Activated CD4-positive, alpha-beta T cell treated with anti-CD3 and anti-CD28 coated beads, Interleukin-2, amount 10 ng/mL, durations not matched to agents 24 days and 14 days (primary cell): ENCODE data around the gene DAPK3. TPM values are rescaled to one million over a fixed set of nuclear protein-coding genes. Genes with fewer than 3 reads are reported as not detected.
"Not testable (repeated sequence)": the region's sequence is repeated elsewhere in the genome, so short reads cannot be mapped to it uniquely, and the experiment has no call there.

ENCODE experiments used
- DNase-seq: peaks from one replicate; pipeline ENCODE4 v3.0.0; 2022
- H3K27ac Mint-ChIP-seq: one replicate; pipeline ENCODE4 v1.8.0; 2022; ENCODE audit warnings: mild to moderate bottlenecking, mixed read lengths
- H3K27me3 Mint-ChIP-seq: one replicate; pipeline ENCODE4 v1.8.0; 2022; ENCODE audit warnings: mixed read lengths
- H3K36me3 Mint-ChIP-seq: one replicate; pipeline ENCODE4 v1.8.0; 2022; ENCODE audit warnings: low read depth, mild to moderate bottlenecking, mixed read lengths
- H3K4me1 Mint-ChIP-seq: one replicate; pipeline ENCODE4 v1.8.0; 2021; ENCODE audit warnings: mixed read lengths
- H3K4me3 Mint-ChIP-seq: one replicate; pipeline ENCODE4 v1.8.0; 2022; ENCODE audit warnings: mild to moderate bottlenecking, moderate library complexity, mixed read lengths
- H3K9me3 Mint-ChIP-seq: one replicate; pipeline ENCODE4 v1.8.0; 2021; ENCODE audit warnings: mixed read lengths
- intact Hi-C: fragments of 100-400 bp; cut with micrococcal nuclease; formaldehyde crosslinking; loops from one replicate; pipeline ENCODE4 v1.15.1; 2023
- total RNA-seq: library from RNA; stranded (reverse); gene quantifications from 2 replicates; pipeline ENCODE4 v1.2.3, GENCODE V29; 2022

Gene DAPK3
- total RNA-seq, 1 donor from 2014 or later, result 46.7 TPM

GRCh38 chr19:3978145-3978544 is 7.2 kb upstream of the DAPK3 start:
- Mint-ChIP-seq H3K4me3 (no peak overlapping the region), H3K36me3 (peaks cover 65% of the 10 kb centered on the region), H3K27ac (no peak overlapping the region), H3K4me1 (peaks cover 9% of the 10 kb centered on the region), H3K9me3 (no peaks in the 10 kb centered on the region), H3K27me3 (no peaks in the 10 kb centered on the region)
- intact Hi-C loops, result no loop called here
- no peak for DNase-seq

DNA sequence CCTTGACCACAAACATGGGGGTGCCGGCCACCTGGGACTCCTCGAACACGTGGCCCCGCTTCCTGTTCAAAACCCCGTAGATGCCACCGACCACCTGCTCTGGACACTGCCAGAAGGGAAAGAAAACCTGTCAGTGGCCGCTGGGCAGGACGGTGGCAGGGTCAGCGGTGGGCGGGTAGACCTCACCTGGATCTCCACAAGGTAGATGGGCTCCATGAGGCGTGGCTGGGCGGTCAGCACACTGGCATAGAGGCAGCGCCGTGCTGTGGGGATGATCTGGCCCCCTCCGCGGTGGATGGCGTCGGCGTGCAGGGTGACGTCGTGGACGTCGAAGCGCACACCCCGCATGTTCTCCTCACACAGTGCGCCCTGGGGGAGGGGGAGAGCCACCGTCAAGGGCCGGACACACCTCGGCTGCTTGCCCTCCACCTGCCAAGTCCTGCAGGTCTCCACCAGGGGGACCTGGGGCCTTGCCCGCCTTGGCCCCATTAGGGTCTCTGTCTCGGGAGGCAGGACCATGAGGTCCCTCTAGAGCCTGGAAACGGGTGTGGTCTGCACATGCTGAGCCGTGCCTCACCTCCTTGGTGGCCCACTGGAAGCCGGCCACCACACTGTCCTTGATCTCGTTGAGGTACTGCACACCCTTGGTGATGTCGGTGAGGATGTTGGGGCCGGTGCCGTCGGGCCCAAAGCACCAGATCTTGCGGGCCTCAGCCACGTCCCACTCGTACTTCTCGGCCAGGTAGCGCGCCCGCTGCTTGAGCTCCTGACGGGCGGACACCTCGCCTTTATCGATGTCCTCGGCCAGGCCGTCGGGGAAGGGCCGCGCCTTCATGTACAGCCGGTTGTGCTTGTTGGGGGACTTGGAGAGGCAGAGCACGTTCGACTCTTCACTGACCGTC is 6.6 kb upstream of the DAPK3 start:
- H3K36me3 Mint-ChIP-seq, result peaks cover 59% of the 10 kb centered on the region
- H3K4me3 Mint-ChIP-seq, result no peak overlapping the region
- intact Hi-C loops, result no loop called here
- no peaks in the 10 kb centered on the region for H3K9me3 Mint-ChIP-seq
- peak; percentile 59 for DNase-seq
- no peak overlapping the region for H3K27ac Mint-ChIP-seq
- no peaks in the 10 kb centered on the region for H3K27me3 Mint-ChIP-seq
- peaks cover 5% of the 10 kb centered on the region for H3K4me1 Mint-ChIP-seq

DNA sequence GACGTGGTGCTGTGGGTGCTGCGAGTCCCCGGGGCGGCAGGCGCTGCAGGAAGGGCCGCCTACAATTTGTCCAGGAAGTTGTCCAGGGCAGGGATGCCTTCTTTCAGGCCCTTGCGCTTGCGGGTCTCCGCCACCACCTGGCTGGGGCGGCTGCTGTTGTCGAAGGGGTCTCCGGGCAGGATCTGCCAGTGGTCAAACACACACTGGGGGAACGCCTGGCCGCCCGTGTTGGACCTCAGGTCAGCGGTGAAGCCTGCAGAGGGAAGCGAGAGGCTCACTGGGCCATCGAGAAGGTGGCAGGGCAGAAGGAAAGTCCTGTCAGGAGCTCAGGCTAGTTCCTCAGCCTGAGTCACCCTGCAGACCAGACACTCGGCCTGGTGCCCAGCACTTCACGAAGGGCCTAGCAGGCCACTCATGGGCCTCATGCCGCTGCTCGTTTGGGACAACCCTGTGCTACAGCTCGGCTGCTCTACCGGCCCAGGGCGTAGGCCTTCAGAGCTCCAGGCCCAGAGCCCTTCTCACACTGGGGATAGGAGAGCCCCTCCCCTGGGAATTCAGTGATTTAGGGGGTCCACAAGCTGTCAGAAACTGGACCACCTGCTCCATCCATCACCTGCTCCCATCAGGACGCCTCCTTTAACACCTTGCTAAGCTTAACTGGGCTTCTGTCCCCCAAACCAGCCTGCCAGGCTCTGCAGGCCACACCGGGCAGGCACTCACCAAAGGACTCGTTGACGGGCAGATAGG is 5.8 kb upstream of the DAPK3 start:
- Mint-ChIP-seq H3K4me1 (peaks cover 4% of the 10 kb centered on the region), H3K27ac (no peak overlapping the region), H3K27me3 (no peaks in the 10 kb centered on the region), H3K4me3 (no peak overlapping the region), H3K9me3 (no peaks in the 10 kb centered on the region), H3K36me3 (peaks cover 50% of the 10 kb centered on the region)
- intact Hi-C loops, result no loop called here
- peak; percentile 64 for DNase-seq

DNA sequence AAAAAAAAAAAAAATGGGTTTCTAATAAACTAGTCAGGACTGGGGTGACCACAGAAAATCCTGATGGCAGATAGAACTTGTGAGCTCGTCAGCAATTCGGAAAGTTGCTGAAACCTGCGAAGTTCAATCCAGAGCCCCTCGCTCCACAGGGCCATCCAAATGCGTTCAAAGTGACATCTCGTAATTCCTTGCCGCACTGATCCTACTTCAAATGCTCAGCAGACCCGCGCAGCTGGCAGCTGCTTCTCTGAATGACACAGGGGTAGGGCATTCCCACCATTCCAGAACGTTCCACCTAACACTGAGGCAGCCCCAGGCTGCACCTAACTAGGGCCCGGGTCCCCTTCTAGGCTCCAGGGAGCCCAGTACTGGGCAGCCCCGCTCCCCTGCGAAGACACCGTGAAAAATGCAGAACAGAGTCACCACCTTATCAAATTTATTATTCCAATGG is 4.8 kb upstream of the DAPK3 start:
- Mint-ChIP-seq H3K27ac (no peak overlapping the region), H3K4me3 (no peak overlapping the region), H3K27me3 (no peaks in the 10 kb centered on the region), H3K36me3 (peaks cover 42% of the 10 kb centered on the region), H3K9me3 (no peaks in the 10 kb centered on the region), H3K4me1 (peaks cover 6% of the 10 kb centered on the region)
- peak; percentile 65 for DNase-seq
- intact Hi-C loops, result no loop called here

- peaks cover 10% of the 10 kb centered on the region for H3K4me1 Mint-ChIP-seq
- no peaks in the 10 kb centered on the region for H3K9me3 Mint-ChIP-seq
- no peak overlapping the region for H3K4me3 Mint-ChIP-seq
- intact Hi-C loops, result no loop called here
- H3K36me3 Mint-ChIP-seq, result peaks cover 41% of the 10 kb centered on the region
- H3K27ac Mint-ChIP-seq, result no peak overlapping the region
- no peak for DNase-seq
- H3K27me3 Mint-ChIP-seq, result no peaks in the 10 kb centered on the region
Measured at GRCh38 chr19:3975144-3975543, 4.2 kb upstream of the DAPK3 start.

DNA sequence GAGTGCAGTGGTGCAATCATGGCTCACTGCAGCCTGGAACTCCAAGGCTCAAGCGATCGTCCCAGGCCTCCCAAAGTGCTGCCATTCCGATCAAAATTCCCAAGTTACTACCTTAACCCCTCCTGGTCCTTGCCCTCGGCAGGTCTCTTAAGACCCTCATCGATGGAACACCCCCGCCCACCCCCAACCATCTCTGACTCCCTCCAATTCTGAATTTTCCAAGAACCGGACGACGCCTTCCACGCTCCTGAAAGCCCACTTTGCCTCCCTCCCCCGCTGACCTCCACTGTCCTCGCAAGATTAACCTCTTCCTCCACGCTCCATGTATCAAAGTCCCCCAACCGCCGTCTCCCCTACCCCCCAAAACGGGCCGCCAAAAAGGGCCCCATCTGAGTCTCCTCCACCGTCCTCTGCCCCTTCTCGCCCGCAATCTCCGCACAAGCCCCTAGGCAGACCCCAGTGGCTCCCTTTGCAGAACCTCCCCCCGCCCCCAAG is 539 bp downstream of the DAPK3 start:
- intact Hi-C loops, result loop anchor here (2.0 kb wide), 1 partner anchor 14 kb away; the partner anchor contains the start of gene EEF2
- Mint-ChIP-seq H3K4me1 (peaks cover 20% of the 10 kb centered on the region), H3K9me3 (no peaks in the 10 kb centered on the region), H3K4me3 (peak overlapping the region; percentile 94), H3K36me3 (peaks cover 22% of the 10 kb centered on the region), H3K27me3 (no peaks in the 10 kb centered on the region), H3K27ac (peak overlapping the region; percentile 83)
- no peak for DNase-seq

GRCh38 chr19:3969435-3970312 is 1.2 kb downstream of the DAPK3 start:
- peak; percentile 59 for DNase-seq
- Mint-ChIP-seq H3K27me3 (no peaks in the 10 kb centered on the region), H3K4me3 (peak overlapping the region; percentile 94), H3K4me1 (peaks cover 20% of the 10 kb centered on the region), H3K9me3 (no peaks in the 10 kb centered on the region), H3K36me3 (peaks cover 27% of the 10 kb centered on the region), H3K27ac (peak overlapping the region; percentile 83)
- intact Hi-C loops, result loop anchor here (2.0 kb wide), 1 partner anchor 15 kb away; the partner anchor contains the start of gene EEF2

- H3K4me3 Mint-ChIP-seq, result peak overlapping the region; percentile 94
- H3K36me3 Mint-ChIP-seq, result peaks cover 30% of the 10 kb centered on the region
Measured at GRCh38 chr19:3968556-3969434, 2.1 kb downstream of the DAPK3 start.

GRCh38 chr19:3967983-3968382 is 2.9 kb downstream of the DAPK3 start:
- H3K27me3 Mint-ChIP-seq, intact Hi-C loops, H3K4me3 Mint-ChIP-seq, H3K9me3 Mint-ChIP-seq, H3K27ac Mint-ChIP-seq, DNase-seq: not testable (repeated sequence)
- Mint-ChIP-seq H3K36me3 (peaks cover 35% of the 10 kb centered on the region), H3K4me1 (peaks cover 20% of the 10 kb centered on the region)

More at GRCh38 chr19:3968556-3969434, 2.1 kb downstream of the DAPK3 start:
- H3K27ac Mint-ChIP-seq, result no peak overlapping the region
- no peaks in the 10 kb centered on the region for H3K9me3 Mint-ChIP-seq
- peak; percentile 60 for DNase-seq
- intact Hi-C loops, result no loop called here
- peaks cover 20% of the 10 kb centered on the region for H3K4me1 Mint-ChIP-seq
- no peaks in the 10 kb centered on the region for H3K27me3 Mint-ChIP-seq

DNA sequence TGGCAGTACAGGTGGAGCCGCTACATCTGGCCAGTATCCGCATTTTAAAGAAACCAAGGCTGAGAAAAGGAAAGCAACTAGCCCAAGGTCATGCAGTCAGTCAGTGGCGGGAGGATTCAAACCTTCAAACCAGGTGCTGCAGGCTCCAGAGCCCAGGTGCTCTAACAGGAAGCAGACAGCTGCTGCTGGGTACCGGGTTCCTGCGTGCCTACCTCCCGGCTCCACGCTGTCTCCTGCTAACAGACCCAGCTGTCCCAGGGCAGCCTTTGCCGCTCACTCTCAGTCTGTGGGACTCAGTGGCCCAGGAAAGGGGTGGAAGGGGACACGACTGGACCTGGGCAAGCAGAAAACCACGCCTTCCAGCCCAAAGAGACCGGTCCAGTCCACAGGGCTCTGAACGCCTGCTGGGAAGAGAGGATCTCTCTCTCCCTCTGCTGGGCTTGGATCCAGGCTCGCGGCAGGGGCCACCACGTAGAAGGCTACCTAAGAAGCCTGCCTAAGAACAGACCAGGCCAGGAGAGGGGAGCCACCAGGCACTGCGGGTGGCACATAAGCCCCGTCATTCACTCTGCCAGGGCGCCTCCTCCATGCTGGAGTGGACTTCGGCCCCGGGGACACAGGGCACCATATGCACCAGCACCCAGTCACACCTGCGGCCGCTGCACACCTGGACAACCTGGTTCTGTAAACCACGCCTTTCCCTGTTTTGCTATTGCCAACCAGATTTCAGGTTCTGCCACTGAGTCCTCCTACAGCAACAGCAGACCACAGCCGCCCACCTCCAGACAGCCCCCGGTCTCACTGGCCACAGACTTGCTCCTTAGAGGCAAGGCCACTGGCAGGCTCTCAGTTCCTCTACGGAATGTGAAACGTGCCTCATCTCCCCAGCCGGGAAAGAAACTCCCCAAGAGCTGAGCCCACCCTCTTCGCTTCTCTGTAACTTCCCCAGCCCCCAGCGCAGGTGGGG is 4.6 kb downstream of the DAPK3 start:
- intact Hi-C loops, result no loop called here
- Mint-ChIP-seq H3K4me3 (no peak overlapping the region), H3K27me3 (no peaks in the 10 kb centered on the region), H3K36me3 (peaks cover 37% of the 10 kb centered on the region), H3K27ac (no peak overlapping the region), H3K9me3 (no peaks in the 10 kb centered on the region), H3K4me1 (peaks cover 19% of the 10 kb centered on the region)
- DNase-seq, result no peak

DNA sequence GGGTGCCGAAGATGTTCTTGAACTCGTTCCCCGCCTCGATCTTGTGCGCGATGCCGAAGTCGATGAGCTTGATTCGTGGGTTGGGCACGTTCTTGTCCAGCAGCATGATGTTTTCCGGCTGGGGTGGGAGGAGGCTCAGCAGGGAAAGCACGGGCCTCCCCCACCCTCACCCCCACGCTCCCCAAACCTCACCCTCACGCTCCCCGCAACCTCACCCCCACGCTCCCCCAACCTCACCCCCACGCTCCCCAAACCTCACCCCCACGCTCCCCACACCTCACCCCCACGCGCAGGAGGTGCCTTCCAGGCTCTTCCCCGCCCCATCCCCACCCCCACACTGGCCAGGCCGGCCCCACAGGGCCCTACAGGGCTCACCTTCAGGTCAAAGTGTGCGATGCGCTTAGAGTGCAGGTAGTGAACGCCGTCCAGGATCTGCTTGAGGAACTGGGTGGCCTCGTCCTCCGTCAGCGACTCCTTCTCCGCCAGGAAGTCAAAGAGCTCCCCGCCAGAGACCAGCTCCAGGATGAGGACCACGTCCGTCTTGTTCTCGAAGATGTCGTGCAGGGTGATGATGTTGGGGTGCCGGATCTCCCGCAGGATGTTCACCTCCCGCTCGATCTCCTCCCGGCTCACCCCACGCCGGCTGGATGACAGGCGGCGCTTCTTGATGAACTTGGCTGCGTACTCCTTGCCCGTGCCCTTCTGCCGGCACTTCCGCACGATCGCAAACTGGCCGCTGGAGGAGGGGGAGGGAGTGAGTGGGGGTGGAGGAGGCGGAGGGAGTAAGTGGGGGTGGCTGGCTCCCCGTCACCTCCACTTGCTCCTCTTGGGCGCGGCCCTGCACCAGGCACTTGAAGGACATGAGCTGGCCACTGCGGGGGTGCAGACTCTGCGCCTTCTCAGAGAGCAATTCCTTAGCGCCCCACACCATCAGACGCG is 6.4 kb downstream of the DAPK3 start:
- H3K36me3 Mint-ChIP-seq, result peaks cover 33% of the 10 kb centered on the region
- intact Hi-C loops, result no loop called here
- H3K9me3 Mint-ChIP-seq, result no peaks in the 10 kb centered on the region
- H3K27me3 Mint-ChIP-seq, result no peaks in the 10 kb centered on the region
- peaks cover 6% of the 10 kb centered on the region for H3K4me1 Mint-ChIP-seq
- no peak overlapping the region for H3K27ac Mint-ChIP-seq
- H3K4me3 Mint-ChIP-seq, result no peak overlapping the region
- DNase-seq, result no peak
